Suppressor macrophage treated with lipopolysaccharide for 4 hours (primary cell): ENCODE data around the gene GATD1.

ENCODE experiments used
- DNase-seq: peaks from one replicate; pipeline ENCODE4 v3.0.0-alpha.2; 2020

The GATD1 gene, protein sequence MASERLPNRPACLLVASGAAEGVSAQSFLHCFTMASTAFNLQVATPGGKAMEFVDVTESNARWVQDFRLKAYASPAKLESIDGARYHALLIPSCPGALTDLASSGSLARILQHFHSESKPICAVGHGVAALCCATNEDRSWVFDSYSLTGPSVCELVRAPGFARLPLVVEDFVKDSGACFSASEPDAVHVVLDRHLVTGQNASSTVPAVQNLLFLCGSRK

DNA sequence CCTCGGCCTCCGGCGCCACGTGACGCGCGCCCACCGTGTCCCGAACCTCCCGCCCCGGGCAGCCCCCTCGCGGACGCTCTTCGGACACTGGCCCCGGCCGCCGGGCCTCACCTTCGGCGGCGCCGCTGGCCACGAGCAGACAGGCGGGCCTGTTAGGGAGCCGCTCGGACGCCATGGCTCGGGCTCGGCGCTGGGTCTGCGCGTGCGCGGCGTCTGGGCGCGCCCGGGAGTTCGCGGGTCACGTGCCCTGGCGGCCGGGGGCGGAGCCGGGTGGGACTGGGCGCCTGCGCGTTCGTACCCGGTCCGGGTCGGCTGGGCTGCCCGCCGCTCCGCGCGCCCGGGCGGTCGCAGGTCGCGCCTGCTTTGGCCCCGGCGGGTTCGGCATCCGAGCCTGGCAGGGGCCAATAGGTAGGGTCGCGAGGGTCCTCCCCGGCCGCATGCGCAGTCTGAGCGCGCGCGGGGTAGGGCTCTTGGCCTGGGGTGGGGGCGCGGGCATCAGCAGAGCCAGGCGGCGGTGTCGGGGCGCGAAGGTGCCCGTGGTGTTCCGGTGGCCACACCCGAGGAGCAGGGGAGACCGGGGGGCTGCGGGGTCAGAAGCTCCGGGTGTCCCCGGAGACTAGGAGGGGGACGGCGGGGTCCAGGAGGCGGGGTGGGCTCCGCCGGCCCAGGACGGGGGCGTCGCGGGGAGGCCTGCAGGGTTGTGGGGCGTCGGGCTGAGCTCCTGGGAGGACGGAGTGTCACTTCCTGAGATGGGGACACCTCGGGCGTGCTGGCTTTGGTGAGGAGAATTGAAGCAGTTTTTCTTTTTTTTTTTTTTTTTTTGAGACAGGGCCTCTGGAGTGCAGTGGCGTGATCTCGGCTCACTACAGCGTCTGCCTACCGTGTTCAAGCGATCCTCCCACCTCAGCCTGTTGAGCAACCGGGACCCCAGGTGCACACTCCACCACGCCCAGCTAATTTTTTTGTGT lies at the start of gene GATD1:
TSS of gene GATD1 (minus strand) at position 200 of the 968 bp plus-strand sequence. CDS start at position 175, 25 bp downstream.
- peak; percentile 97 for DNase-seq

DNA sequence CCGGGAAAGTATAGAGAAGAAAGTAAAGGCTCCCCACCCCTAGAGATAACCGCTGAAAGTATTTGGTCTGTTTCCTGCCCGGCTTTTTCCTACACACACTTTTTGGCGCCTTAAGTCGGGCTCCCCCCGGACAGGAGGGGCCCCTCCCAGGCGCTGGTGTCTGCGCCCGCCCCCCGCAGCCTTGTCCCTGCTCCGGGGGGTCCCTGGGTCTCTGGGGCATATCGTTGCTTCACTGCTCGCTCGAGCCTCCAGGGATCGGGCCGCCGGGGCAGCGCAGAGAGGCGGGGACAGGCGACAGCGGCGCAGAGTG lies 49.5 kb upstream of the GATD1 start:
- no peak for DNase-seq

DNA sequence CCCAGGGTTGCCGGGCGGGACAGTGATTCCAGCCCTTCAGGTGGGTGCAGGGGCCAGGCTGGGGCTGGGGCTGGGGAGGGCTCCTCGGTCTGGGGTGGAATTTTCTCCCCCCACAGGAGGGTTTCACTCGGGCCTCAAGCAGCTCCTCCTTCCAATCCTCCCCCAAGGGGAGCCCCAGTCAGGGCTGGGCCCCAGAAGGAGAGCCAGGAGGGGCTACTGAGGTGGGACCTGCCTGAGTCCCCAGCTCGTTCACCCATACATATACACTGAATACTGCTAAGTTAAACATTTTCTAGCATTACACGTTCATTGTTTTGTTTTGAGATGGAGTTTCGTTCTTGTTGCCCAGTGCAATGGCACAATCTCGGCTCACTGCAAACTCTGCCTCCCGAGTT lies 48.9 kb upstream of the GATD1 start:
- no peak for DNase-seq

DNA sequence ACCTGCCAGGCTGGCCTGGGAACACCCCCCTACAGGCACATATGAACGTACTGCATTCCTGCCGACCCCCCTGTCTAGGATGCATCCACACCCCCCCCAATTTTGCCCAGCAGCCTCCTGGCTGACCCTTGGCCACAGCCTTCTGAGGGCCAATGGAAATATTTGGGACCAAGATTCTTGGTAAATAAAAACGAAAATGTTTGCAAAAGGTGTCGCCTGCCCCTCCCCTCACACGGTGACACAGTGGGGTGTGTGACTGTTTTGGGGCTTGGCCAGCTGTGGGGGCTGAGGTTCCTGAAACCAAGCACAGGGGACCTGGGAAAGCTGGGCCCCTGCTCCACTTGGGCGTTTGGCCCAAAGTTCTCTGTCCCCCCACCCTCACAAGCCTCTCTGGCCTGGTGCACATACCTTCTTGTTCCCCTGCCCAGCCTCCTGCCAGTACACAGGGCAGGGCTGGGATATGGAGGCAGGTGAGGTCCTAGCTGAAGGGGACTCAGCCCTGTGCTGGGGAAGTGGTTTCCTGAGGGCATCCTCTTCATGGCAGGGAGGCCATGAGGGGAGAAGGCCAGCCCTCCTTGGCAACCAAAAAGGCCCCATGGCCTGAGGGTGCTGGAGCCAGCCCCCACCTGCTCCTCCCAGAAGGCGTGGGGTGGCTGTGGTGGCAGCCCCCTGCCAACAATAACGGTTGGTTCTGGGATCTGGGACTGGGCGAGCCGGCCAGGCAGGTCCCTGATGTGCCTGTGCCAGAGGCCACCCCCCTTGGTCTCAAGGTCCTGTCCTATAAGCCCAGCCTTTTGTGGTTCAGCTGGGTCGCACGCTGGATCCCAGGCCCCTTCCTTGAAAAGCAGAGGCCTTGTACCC lies 48.3 kb upstream of the GATD1 start:
- no peak for DNase-seq

DNA sequence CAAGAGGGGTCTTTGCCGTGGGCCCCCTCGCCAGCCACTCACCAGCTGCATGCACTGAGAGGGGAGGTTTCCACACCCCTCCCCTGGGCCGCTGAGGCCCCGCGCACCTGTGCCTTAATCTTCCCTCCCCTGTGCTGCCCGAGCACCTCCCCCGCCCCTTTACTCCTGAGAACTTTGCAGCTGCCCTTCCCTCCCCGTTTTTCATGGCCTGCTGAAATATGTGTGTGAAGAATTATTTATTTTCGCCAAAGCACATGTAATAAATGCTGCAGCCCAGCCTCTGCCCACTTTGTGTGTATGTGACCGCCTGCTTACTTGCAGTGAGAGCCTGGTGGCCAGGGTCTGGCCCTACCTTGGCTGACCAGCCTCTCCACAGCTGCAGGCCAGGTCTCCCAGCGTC lies 47.7 kb upstream of the GATD1 start:
- DNase-seq = no peak

DNA sequence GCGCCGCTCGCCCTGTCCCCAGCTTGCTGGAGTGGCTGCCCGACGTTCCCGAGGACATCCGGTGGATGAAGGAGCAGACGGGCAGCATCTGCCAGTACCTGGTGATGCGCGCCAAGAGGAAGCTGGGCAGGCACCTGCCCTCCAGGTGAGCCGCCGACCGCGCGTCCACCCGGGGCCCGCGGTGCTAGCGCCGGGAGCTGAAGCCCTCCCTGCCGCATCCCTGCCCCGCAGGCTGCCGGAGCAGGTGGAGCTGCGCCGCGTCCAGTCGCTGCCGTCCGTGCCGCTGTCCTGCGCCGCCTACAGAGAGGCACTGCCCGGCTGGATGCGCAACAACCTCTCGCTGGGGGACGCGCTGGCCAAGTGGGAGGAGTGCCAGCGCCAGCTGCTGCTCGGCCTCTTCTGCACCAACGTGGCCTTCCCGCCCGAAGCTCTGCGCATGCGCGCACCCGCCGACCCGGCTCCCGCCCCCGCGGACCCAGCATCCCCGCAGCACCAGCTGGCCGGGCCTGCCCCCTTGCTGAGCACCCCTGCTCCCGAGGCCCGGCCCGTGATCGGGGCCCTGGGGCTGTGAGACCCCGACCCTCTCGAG lies 47.1 kb upstream of the GATD1 start:
- DNase-seq = no peak

DNA sequence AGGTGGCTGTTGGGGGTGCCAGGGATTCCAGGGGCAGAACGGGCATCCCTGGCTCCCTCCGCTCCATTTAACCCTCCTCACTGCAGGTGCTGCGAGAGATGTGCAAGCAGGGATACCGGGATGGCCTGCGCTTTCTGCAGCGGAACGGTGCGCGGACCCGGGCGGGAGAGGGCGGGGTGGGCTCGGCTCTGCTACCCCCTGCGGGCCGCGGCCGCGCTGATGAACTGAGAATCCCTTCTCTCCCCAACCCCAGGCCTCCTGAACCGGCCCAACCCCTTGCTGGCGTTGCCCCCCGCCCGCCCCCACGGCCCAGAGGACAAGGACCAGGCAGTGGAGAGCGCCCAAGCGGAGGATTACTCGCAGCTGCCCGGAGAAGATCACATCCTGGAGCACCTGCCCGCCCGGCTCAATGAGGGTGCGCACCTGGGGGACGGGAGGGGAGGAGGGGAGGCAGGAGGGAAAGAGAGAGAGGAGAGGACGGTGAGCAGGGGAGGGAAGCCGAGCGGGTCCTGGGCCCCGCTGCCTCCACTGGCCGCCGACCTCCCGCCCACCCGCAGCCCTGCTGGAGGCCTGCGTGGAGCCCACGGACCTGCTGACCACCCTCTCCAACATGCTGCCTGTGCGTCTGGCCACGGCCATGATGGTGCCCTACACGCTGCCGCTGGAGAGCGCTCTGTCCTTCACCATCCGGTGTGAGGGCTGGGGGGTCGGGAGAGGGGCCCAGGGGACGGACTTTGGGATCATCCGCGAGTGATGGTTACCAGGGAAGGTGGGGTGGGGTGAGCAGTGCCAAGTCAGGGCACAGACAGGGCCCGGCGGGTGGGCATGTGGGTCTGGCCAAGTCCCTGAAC lies 46.4 kb upstream of the GATD1 start:
- DNase-seq = no peak

DNA sequence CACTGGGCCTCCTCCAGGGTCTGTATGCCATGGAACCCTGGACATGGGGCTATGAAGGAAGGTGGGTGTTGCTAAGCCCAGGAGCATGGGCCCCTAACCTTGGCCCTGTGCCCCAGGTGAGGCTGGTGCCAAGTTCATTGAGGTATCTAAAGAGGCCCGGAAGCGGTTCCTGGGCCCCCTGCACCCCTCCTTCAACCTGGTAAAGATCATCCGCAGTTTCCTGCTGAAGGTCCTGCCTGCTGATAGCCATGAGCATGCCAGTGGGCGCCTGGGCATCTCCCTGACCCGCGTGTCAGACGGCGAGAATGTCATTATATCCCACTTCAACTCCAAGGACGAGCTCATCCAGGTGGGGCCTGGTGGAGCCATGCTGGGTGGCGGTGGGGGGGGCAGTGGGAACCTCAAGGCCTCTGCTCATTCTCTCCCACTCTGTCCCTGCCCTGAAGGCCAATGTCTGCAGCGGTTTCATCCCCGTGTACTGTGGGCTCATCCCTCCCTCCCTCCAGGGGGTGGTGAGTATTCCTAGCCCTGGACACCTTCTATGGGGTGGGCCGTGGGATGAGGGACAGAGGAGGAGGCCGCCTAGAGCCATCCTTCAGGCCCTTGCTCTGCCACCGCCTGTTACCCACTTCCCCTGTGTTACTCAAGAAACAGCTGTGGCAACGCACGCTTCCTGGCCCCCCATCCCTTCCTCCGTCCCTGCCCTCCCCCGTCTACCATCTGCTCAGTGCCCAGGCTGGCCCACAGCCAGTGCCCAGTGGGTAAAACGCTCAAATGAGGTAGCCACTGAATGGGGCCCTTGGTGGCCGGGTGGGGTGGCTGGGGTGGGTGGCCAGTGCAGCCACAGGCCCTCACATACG lies 44.5 kb upstream of the GATD1 start:
- DNase-seq = peak; percentile 61

DNA sequence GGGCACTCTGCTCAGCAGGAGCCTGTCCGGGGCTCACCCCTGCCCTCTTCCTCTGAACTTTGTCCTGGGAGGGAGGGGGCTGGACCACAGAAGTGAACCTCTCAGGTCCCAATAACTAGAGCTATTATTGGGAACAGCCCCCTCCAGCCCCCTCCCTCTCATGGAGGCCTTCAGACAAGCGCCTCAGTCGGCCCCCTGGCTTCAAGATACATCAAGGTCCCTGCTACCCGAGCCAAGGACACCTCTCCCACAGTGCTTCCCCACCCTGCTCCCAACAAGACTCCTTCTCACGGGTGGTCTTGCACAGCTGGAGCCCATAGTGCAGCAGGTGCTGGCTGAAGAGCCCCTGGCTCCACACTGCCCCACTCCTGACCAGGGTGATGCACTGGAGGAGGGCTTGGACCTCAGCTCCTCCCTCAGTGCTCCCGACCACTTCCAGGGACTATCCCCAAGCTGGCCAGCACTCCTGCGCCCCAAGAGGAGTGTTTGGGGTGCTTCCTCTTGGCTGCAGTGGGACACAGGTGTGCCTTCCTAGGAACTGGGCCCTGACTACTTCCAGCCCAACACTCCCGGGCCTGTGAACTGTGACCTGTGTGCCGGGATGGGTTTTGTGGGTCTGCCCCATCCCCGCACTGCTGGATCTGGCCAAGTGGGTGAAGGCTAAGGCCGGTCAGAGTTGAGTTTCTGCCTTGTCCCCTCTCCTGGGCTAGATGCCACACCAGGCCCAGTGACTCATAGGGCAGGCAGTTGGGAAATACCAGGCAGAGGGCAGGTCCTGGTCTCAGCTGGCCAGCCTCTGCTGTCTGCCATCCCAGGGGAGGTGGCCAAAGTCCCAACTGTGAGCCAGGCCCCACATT lies 43.6 kb upstream of the GATD1 start:
- DNase-seq = peak; percentile 88

DNA sequence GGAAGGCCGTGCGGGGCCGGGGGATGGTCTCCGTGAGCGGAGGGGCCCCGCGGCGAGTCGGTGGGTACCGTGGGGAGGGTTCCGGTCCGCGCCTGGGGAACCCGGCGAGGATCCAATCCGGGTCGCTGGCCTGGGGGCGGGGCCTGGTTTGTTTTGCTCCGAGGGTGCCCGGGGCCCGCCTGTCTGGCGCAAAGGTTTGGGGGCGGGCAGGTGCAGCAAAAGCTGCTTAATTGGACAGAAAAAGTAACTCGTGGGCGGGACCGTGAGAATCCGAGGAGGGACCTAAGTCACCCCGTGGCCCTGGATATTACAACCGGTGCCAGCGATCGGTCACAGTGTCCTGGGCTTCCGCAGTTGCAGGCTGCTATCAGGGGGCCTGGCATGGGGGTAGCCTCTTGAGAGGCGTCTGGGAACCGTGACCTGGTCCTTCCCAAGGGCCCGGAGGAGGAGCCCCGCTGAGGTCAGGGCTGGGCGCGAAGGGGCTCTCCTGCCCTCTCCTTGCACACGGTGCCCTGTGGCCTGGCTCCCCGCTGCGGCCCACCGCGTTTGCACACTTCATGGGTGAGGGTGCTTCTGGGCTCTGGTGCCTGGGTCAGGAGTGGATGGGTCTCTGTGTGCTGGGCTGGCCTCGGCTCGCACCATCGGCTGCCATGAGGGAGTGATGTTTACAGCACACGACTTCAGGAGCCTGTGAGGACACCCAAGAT lies 42.8 kb upstream of the GATD1 start:
- DNase-seq = peak; percentile 70

DNA sequence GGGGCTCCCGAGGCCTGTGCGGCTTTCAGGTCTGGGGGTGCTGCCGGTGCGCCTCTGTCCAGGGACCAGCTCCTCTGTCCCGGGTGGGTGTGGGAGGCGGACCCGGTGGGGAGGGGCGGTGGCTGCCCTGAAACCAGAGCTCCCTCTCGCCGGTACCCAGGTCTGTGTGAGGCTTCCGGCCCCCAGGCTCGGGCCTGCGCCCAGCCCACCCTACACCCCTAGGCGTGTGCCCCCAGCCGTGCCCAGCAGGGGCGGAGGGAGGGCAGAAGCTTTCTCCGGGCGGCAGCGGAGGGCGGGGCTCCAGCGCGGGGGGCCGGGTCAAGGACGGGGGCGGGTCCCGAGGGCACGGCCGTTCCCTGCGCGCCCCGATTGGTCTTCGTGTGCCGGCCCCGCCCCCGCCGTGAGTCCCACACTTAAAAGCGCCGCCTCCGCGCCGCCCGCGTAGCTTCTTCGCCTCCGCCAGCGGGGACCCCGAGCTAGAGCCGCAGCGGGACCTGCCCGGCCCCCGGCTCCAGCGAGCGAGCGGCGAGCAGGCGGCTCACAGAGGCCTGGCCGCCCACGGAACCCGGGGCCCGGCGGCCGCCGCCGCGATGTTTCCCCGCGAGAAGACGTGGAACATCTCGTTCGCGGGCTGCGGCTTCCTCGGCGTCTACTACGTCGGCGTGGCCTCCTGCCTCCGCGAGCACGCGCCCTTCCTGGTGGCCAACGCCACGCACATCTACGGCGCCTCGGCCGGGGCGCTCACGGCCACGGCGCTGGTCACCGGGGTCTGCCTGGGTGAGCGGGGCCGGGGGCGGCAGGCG lies 42.0 kb upstream of the GATD1 start:
- DNase-seq = peak; percentile 96

DNA sequence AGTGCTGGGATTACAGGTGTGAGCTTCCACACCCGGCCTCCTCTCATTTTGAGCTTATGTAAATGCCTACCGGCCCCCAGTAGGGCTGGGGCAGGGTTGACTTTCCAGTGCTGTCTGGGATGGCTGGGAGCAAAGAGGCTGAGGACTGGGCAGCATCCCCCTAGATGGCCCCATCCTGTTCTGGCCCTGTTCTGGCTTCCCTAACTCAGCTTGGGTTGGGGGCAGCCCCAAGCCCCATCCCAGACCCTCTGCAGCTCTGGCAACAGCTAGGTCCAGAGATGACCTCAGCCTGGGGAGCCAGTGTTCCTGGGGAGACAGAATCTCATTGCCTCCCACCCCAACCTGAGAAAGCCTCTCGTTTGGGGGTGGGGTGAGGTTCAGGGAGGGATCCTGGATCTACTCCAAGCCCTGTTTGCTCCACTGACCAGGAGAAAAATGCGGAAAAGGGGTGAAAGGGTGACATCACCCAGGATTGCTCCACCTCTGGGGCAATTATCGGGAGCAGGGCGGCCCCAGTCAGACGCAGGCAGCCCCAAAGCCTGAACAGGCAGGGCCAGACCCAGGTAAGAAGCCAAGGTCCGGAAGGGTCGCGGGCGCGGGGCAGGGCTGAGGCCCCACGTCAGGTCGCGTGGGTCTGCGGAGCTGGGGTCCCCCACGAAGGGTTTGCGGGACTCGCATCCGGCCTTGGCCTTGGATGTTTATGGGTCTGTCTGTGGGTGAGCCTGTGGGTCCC lies 41.3 kb upstream of the GATD1 start, which contains the start of gene PNPLA2:
TSS of gene PNPLA2 (plus strand) at position 519 of the 733 bp plus-strand sequence. CDS start 805 bp downstream, outside the sequence.
- DNase-seq = no peak

DNA sequence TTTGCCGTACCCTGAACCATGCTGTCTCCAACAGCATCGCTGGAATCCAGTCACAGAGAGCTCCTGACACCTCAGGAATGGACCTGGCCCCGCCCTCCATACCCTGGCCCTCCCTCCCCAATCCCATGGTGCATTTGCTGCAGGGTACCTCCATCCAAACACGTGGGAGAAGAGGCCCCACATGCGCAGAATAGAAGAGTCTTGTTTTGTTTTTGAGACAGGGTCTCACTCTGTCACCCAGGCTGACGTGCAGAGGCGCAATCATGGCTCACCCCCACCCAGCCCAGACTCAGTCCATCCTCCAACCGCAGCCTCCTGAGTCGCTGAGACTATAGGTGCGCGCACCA lies 39.1 kb upstream of the GATD1 start:
- DNase-seq = no peak

DNA sequence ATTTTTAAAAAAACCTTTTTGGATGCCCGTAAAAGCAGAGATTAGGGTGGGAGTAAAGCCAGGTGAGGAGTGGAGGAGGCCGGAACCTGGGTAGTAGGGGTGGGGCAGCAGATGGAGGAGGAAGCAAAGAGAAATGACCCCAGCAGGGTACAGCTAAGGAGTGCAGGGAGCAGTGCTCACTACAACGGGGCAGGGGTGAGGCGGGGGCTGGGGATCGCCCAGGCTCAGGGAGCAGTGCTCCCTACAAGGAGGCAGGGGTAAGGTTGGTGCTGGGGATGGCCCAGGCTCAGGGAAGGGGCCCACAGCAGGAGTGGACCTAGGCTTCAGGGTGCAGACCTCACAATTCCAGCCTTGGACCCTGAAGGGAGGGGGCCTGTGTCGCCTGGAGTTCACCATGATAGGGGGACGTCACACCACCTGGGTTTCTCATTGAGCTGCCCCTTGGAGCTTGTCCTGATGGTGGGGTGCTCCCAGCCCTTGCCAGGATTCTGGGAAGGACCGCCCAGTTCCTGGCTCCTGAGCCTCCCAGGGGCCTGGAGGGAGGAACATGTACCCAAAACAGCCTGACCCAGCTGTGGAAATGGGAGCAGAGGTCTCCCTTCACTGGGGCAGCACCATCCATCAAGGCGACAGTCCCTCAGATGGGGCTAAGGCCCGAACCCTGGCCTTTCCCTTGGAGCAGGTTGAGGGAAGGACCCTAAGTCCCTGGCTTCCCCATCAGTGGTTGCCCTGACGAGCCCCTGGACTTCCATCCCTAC lies 38.6 kb upstream of the GATD1 start:
- DNase-seq = no peak

DNA sequence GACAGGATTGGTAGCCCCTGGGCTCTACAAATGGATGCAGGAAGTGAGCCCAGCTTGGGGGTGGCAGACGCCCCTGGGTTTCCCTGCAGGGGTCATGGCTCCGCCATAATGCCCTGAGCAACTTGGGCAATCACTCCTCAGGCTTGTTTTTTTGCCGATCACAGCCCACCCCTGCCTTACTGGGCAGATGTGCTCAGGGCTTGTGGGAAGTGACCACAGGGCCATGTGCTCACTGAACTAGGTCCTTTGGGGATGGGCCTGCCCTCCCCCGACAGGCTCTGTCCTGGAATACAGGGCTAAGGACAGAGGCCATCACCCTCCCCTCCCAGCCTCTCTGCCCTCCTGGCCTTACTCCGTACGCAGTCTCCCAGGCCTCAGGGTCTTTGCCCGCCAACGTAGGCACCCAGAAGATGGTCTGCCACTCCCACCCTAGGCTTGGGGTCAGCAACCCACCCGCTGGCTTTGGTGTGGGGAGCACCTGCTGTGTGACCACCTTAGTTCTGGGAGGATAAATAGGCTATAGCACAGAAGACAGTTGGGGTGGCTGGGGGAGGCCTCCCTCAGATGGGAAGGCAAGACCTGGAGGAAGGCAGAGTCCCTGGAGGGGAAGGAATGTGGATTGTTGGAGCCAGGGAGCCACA lies 36.3 kb upstream of the GATD1 start:
- no peak for DNase-seq

DNA sequence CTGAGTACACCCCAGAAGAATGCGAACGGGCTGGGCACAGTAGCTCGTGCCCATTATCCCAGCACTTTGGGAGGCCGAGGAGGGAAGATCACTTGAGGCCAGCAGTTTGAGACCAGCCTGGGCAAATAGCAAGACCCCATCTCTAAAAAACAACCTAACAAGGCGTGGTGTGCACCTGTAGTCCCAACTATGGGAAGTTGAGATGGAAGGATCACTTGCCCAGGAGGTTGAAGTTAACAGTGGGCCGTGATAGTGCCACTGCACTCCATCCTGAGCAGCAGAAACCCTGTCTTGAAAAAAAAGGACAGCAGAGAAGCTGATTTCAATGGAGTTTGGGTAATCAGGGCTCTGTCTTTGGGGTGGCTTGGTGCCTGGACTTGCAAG lies 35.8 kb upstream of the GATD1 start:
- no peak for DNase-seq
